ENCODE measurements around the gene ZNF274.

DNA sequence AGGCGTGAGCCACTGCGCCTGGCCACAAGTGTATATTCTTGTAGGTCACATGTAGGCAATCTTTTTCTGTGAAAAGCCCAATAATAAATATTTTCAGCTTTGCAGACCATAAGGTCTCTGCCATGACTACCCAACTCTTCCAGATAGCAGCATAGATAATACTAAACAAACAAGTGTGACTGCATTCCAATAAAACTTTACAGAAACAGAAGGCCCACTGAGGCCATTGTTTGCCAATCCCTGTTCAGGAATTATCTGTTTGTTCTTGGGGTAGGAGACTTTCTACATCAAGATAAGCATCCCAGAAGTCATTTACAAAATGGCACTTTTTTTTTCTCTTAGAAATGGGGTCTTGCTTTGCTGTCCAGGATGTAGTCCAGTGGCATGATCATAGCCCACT is 29.5 kb upstream of the ZNF274 start:
- TF ChIP-seq, protein P1, sequence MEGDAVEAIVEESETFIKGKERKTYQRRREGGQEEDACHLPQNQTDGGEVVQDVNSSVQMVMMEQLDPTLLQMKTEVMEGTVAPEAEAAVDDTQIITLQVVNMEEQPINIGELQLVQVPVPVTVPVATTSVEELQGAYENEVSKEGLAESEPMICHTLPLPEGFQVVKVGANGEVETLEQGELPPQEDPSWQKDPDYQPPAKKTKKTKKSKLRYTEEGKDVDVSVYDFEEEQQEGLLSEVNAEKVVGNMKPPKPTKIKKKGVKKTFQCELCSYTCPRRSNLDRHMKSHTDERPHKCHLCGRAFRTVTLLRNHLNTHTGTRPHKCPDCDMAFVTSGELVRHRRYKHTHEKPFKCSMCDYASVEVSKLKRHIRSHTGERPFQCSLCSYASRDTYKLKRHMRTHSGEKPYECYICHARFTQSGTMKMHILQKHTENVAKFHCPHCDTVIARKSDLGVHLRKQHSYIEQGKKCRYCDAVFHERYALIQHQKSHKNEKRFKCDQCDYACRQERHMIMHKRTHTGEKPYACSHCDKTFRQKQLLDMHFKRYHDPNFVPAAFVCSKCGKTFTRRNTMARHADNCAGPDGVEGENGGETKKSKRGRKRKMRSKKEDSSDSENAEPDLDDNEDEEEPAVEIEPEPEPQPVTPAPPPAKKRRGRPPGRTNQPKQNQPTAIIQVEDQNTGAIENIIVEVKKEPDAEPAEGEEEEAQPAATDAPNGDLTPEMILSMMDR (IDR thresholded peaks at IDR 0.05): no peak
- TF ChIP-seq POLR2A (IDR thresholded peaks at IDR 0.05): no peak

Data from body of pancreas (tissue), 4 donors.